GM12878 (cell line): ENCODE results near the gene RPGRIP1.

Experiments used
- BCL11A ChIP-seq: IDR thresholded peaks from 2 replicates; pipeline ENCODE4 v1.6.1; 2011; ENCODE audit warnings: low read depth, low read length
- CTCF ChIP-seq, 3 experiments: IDR thresholded peaks in 2 of 3; conservative IDR thresholded peaks in 1 of 3; 2 replicates each; pipeline ENCODE4 v1.5.1; 2011; ENCODE audit warnings: low read depth in 3 of 3, low read length in 3 of 3, mild to moderate bottlenecking in 3 of 3, control low read depth in 2 of 3, moderate library complexity in 2 of 3, inconsistent platforms in 1 of 3, mixed read lengths in 1 of 3; ENCODE audit not compliant: control insufficient read depth in 2 of 3, insufficient read depth in 1 of 3; ENCODE audit errors: extremely low read depth in 1 of 3
- EZH2 ChIP-seq: IDR thresholded peaks from 2 replicates; pipeline ENCODE4 v1.6.1; 2012; ENCODE audit warnings: low read depth, mild to moderate bottlenecking, control low read depth, inconsistent platforms, low read length, borderline replicate concordance; ENCODE audit not compliant: control insufficient read depth
- FOS ChIP-seq: IDR thresholded peaks from 3 replicates; pipeline ENCODE4 v1.6.1; 2011; ENCODE audit warnings: borderline replicate concordance; ENCODE audit not compliant: insufficient read length; ENCODE audit errors: extremely low read depth
- HDAC2 ChIP-seq: fragments of 200-600 bp; sonication (generic); IDR thresholded peaks from 2 replicates; pipeline ENCODE4 v1.6.1; 2017
- IKZF2 ChIP-seq, 2 experiments: fragments of 450-650 bp; IDR thresholded peaks; 2 replicates each; pipeline ENCODE4 v1.6.1; 2017; ENCODE audit warnings: mild to moderate bottlenecking in 2 of 2, moderate library complexity in 2 of 2
- POLR2AphosphoS2 ChIP-seq: IDR thresholded peaks from 2 replicates; pipeline ENCODE4 v1.6.1; 2011; ENCODE audit warnings: low read depth, mild to moderate bottlenecking, low read length, improper control_type of control experiment, moderate library complexity
- POLR2AphosphoS5 ChIP-seq: IDR thresholded peaks from 2 replicates; pipeline ENCODE4 v1.6.1; 2011; ENCODE audit warnings: mild to moderate bottlenecking, low read length, inconsistent platforms
- POU2F2 ChIP-seq: IDR thresholded peaks from 3 replicates; pipeline ENCODE4 v1.6.1; 2011; ENCODE audit warnings: low read depth, mild to moderate bottlenecking, low read length, borderline replicate concordance
- SUZ12 ChIP-seq: fragments of 200-600 bp; sonication (generic); IDR thresholded peaks from one replicate; pipeline ENCODE4 v1.6.1; 2018; ENCODE audit warnings: antibody characterized with exemption, mild to moderate bottlenecking; ENCODE audit not compliant: unreplicated experiment
- TF ChIP-seq, protein P1 (sequence below): fragments of 450-650 bp; IDR thresholded peaks from 2 replicates; pipeline ENCODE4 v1.6.1; 2017; ENCODE audit warnings: mild to moderate bottlenecking

GRCh38 chr14:21267886-21268616 is 11.8 kb upstream of the RPGRIP1 start:
- TF ChIP-seq CTCF (IDR thresholded peaks at IDR 0.05 in 2 of 3, conservative IDR thresholded peaks at IDR 0.05 in 1 of 3; ENCODE audit: control insufficient read depth in 2 of 3, extremely low read depth in 1 of 3, insufficient read depth in 1 of 3, low read depth in 3 of 3, low read length in 3 of 3): no peak
- TF ChIP-seq IKZF2 (IDR thresholded peaks at IDR 0.05): no peak
- TF ChIP-seq EZH2: no peak
- TF ChIP-seq, protein P1, sequence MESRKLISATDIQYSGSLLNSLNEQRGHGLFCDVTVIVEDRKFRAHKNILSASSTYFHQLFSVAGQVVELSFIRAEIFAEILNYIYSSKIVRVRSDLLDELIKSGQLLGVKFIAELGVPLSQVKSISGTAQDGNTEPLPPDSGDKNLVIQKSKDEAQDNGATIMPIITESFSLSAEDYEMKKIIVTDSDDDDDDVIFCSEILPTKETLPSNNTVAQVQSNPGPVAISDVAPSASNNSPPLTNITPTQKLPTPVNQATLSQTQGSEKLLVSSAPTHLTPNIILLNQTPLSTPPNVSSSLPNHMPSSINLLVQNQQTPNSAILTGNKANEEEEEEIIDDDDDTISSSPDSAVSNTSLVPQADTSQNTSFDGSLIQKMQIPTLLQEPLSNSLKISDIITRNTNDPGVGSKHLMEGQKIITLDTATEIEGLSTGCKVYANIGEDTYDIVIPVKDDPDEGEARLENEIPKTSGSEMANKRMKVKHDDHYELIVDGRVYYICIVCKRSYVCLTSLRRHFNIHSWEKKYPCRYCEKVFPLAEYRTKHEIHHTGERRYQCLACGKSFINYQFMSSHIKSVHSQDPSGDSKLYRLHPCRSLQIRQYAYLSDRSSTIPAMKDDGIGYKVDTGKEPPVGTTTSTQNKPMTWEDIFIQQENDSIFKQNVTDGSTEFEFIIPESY: no peak
- no peak for TF ChIP-seq POLR2AphosphoS2
- no peak for TF ChIP-seq SUZ12
- TF ChIP-seq HDAC2: no peak
- no peak for TF ChIP-seq POU2F2
- no peak for TF ChIP-seq BCL11A
- no peak; the same call in 1 of the 2 replicates for TF ChIP-seq POLR2AphosphoS5
- no peak for TF ChIP-seq FOS
